Measurements from ENCODE around the gene NFAM1.

- no peak for TF ChIP-seq CTCF (IDR thresholded peaks at IDR 0.05)
- TF ChIP-seq POLR2A (IDR thresholded peaks at IDR 0.05) = no peak
Measured at GRCh38 chr22:42380769-42381551, 51.2 kb downstream of the NFAM1 start.
